IPS-18a (cell line): ENCODE data around the gene CDCP1.

Source experiments
- H3K27ac ChIP-seq: one replicate; pipeline ENCODE4 v1.5.1; 2013; ENCODE audit warnings: low read length
- H3K27me3 ChIP-seq: one replicate; pipeline ENCODE4 v1.6.1; 2013; ENCODE audit warnings: mild to moderate bottlenecking, low read length; ENCODE audit not compliant: control insufficient read depth, insufficient read depth
- H3K36me3 ChIP-seq: one replicate; pipeline ENCODE4 v1.6.1; 2013; ENCODE audit warnings: low read depth, low read length; ENCODE audit not compliant: control insufficient read depth
- H3K4me1 ChIP-seq: one replicate; pipeline ENCODE4 v1.6.1; 2013; ENCODE audit warnings: low read depth, low read length; ENCODE audit not compliant: control insufficient read depth
- H3K4me3 ChIP-seq: one replicate; pipeline ENCODE4 v1.5.1; 2013; ENCODE audit warnings: low read length
- H3K9ac ChIP-seq: one replicate; pipeline ENCODE4 v1.6.1; 2013; ENCODE audit warnings: mild to moderate bottlenecking, low read length, moderate library complexity
- H3K9me3 ChIP-seq: one replicate; pipeline ENCODE4 v1.6.1; 2013; ENCODE audit warnings: low read depth, low read length; ENCODE audit not compliant: control insufficient read depth

CDCP1 gene

DNA sequence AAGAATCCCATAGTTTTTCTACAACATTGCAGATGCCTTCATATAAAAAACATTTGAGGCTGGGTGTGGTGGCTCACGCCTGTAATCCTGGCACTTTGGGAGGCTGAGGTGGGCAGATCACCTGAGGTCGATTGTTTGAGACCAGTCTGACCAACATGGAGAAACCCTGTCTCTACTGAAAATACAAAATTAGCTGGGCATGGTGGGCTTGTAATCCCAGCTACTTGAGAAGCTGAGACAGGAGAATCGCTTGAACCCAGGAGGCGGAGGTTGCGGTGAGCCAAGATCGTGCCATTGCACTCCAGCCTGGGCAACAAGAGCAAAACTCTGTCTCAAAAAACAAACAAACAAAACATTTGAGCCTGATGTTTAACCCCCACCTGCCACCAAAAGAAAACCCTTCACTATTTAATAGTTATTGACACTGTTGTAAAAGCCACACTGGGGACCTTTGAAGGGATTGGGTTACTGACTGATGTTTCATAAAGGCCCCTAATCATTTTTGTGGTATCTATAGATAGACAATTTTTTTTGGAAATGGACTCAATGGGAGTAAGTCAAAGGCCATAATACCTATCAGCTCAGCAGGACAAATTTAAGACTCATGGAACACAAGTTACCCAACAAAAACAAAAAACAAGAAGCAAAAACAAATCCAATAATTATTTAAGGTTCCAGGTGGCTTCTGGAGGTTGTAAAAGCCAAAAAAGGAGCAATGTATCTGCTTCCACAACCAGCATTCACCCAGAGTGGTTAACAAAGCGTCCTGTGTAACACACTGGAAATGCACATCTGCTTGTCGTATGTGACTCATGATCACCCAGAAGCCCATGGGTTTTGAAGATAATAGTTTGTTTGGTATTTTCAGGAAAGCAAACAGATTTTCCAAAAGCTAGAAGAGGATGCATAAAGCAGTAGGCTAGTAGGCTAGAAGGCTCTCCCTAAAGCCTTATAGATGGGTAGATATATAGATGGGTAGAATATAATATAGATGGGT, 41.2 kb downstream of the CDCP1 start:
- H3K4me1 ChIP-seq: no peaks in the 10 kb centered on the region
- H3K36me3 ChIP-seq: no peaks in the 10 kb centered on the region
- H3K9me3 ChIP-seq: no peaks in the 10 kb centered on the region
- no peak overlapping the region for H3K9ac ChIP-seq
- no peaks in the 10 kb centered on the region for H3K27me3 ChIP-seq
- H3K4me3 ChIP-seq: no peak overlapping the region
- H3K27ac ChIP-seq: no peak overlapping the region

DNA sequence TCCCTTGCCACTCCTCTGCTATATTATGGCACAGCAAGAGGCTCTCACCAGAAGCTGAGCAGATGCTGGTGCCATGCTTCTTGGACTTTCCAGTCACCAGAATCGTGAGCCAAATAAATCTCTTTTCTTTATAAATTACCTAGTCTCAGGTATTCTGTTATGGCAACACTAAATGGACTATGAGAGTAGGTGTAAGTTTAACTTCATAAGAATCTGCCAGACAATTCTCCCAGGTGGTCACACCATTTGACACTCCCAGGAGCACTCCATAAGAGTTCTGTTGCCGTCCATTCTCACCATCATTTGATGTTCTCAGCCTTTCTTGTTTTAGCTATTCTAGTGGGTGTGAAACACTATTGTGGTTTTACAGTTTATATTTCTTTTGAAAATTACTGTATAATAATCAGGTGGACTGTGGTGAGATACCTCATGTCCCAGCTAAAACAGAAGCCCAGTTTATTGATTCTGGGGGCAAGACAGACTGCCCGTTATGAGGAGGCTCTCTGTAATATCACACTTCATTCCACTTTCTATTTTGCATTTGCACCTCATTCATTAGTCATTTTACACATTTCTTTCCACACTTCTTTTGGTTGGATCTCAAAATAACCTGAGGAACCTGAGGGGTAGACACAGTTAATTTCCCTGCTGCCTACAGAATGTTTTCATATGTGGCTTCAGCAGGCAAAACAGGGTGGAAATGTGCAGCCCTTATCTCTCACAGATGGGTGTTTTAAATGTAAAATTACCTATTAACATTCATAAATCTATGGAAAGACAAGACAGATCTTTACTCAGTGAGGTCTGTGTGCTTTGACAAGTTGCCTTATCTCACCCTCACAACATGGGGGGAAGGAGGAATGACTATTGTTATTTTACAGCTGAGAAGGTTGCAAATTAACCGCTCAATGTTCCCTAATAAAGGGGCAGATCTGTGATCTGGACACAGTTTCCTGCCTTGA, 42.1 kb downstream of the CDCP1 start:
- no peaks in the 10 kb centered on the region for H3K9me3 ChIP-seq
- H3K27ac ChIP-seq: no peak overlapping the region
- H3K27me3 ChIP-seq: no peaks in the 10 kb centered on the region
- no peak overlapping the region for H3K4me3 ChIP-seq
- H3K9ac ChIP-seq: no peak overlapping the region
- H3K4me1 ChIP-seq: no peaks in the 10 kb centered on the region
- H3K36me3 ChIP-seq: no peaks in the 10 kb centered on the region

DNA sequence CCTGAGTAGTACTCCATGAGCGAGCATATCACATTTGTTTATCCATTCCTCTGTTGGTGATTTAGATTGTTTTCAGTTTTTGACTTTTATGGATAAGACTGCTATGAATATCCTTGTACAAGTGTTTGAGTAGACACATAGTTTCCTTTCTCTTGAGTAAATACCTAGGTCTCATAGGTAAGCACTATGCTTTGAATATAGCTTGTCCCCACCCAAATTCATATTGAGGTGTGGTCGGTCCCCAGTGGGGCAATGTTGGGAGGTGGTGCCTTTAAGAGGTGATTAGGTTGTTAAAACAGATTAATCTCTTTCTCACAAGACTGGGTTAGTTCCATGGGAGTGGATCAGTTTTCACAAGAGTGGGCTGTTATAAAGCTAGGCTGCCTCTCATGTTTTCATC, 42.8 kb downstream of the CDCP1 start:
- Histone ChIP-seq H3K27me3 (no peaks in the 10 kb centered on the region), H3K36me3 (no peaks in the 10 kb centered on the region), H3K9me3 (no peaks in the 10 kb centered on the region), H3K4me1 (no peaks in the 10 kb centered on the region), H3K4me3 (no peak overlapping the region), H3K27ac (no peak overlapping the region), H3K9ac (no peak overlapping the region)

DNA sequence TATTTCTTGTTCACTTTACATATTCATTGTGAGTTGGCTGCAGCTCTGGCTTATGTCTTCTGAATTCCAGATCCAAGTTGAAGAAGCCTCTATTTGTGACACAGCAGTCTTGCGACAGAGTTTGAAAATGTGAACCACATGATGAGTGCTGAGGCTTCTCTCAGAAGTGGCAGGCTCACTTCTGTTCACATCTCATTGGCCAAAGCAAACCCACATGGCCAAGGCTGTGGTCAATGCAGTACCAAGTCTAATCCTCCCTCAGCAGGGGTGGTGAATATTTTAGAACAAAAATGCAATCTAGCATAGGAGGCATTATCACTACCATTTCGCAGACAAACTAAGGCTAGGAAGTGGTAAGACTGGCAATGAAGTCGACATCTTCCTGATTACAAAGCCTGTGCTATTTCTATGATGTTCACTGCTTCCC, 45.2 kb downstream of the CDCP1 start:
- no peaks in the 10 kb centered on the region for H3K4me1 ChIP-seq
- no peak overlapping the region for H3K27ac ChIP-seq
- no peaks in the 10 kb centered on the region for H3K9me3 ChIP-seq
- no peak overlapping the region for H3K9ac ChIP-seq
- no peaks in the 10 kb centered on the region for H3K36me3 ChIP-seq
- H3K4me3 ChIP-seq: no peak overlapping the region
- no peaks in the 10 kb centered on the region for H3K27me3 ChIP-seq

DNA sequence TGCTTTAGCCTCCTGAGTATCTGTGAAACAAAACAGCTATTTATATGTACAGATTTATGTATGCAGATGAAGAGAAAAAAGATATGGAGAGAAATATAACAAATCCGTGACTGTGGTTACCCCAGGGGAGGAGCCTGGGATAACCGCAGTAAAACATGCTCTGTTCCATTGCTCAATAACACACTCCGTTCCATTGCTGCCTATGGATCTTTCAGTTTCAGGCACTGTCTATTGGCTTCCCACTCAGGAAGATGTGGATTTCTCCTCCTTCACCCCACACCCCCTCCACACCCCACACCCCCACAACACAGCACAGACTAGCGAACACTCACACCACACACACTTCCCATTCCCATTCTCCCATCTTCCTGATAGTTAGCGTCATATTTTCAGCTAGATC, 47.9 kb downstream of the CDCP1 start:
- H3K27me3 ChIP-seq: no peaks in the 10 kb centered on the region
- no peak overlapping the region for H3K9ac ChIP-seq
- H3K9me3 ChIP-seq: no peaks in the 10 kb centered on the region
- peaks cover 3% of the 10 kb centered on the region for H3K36me3 ChIP-seq
- no peak overlapping the region for H3K4me3 ChIP-seq
- H3K27ac ChIP-seq: no peak overlapping the region
- no peaks in the 10 kb centered on the region for H3K4me1 ChIP-seq

DNA sequence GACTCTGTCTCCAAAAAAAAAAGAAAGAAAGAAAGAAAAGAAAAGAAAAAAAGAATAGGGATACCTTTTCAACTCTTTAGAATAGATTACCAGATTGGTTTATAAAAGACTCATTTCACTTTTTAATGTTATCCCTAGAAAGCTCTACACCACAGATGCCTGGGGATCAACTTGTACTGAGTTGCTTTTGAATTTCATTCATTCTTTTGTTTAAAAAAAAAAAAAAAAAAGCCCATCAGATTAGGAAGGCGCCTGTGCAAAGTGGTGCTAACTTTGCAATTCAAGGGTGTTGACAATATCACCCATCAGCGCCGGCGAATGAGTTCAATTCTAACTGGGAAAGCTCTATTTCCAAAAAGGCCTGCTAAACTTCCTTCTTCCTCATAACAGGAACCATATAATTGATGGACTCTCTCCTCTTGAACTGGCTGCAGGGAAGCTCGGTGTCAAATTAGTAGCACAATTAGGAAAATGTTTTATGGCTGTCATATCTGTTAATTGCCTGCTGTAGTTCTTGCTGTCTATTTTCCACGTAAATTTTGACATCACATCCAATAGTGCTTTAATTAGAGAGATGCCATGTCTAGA, 48.8 kb downstream of the CDCP1 start:
- Histone ChIP-seq H3K36me3 (peaks cover 3% of the 10 kb centered on the region), H3K4me1 (no peaks in the 10 kb centered on the region)

DNA sequence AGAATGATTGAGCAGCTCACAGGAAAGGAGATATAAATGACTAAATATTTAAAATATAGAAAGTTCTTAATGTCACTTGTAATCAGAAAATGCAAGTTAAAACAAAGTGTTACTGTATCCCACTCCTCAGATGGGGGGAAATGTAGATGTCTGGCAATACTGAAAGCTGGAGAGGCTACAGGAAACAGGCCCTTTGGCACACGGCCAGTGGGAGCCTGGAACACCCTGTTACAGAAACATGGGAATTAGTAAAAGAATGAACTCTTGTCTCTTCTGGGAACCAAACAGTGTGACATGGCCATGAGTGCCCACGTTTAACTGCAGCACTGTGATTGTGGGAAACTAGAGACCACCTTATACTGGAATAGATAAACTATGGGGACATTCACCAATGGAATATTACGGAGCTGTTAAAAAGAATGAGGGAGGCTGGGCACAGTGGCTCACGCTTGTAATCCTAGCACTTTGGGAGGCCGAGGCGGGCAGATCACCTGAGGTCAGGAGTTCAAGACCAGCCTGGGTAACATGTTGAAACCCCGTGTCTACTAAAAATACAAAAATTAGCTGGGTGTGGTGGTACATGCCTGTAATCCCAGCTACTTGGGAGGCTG, 50.2 kb downstream of the CDCP1 start:
- no peaks in the 10 kb centered on the region for H3K4me1 ChIP-seq
- H3K36me3 ChIP-seq: peaks cover 6% of the 10 kb centered on the region
- no peaks in the 10 kb centered on the region for H3K9me3 ChIP-seq
- H3K27ac ChIP-seq: no peak overlapping the region
- no peak overlapping the region for H3K4me3 ChIP-seq
- H3K9ac ChIP-seq: no peak overlapping the region
- H3K27me3 ChIP-seq: no peaks in the 10 kb centered on the region

More for the DNA sequence above, 48.8 kb downstream of the CDCP1 start:
- Histone ChIP-seq H3K9ac (no peak overlapping the region), H3K4me3 (no peak overlapping the region), H3K27me3 (no peaks in the 10 kb centered on the region), H3K9me3 (no peaks in the 10 kb centered on the region), H3K27ac (no peak overlapping the region)

DNA sequence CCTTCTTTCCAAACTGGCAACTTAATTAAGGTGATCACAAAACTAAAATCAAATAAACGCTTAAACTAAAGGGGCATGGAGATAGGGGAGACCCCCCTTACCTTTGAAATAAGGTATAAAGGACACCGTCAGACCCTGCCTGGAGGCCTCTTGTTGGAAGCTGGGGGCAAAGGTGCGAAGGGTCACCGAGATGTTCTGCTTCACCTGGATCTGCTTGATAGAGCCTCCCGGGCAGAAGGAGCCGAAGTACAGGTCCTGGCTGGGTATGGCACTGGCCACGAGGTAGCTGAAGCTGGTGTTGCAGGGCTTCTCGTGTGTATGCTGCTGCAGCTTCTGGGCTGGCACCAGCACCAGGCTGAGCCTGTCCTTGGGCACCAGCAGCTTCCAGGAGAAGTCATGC, 53.0 kb downstream of the CDCP1 start:
- no peaks in the 10 kb centered on the region for H3K9me3 ChIP-seq
- no peaks in the 10 kb centered on the region for H3K27me3 ChIP-seq
- H3K4me1 ChIP-seq: no peaks in the 10 kb centered on the region
- no peak overlapping the region for H3K27ac ChIP-seq
- peaks cover 10% of the 10 kb centered on the region for H3K36me3 ChIP-seq
- no peak overlapping the region for H3K9ac ChIP-seq
- no peak overlapping the region for H3K4me3 ChIP-seq

DNA sequence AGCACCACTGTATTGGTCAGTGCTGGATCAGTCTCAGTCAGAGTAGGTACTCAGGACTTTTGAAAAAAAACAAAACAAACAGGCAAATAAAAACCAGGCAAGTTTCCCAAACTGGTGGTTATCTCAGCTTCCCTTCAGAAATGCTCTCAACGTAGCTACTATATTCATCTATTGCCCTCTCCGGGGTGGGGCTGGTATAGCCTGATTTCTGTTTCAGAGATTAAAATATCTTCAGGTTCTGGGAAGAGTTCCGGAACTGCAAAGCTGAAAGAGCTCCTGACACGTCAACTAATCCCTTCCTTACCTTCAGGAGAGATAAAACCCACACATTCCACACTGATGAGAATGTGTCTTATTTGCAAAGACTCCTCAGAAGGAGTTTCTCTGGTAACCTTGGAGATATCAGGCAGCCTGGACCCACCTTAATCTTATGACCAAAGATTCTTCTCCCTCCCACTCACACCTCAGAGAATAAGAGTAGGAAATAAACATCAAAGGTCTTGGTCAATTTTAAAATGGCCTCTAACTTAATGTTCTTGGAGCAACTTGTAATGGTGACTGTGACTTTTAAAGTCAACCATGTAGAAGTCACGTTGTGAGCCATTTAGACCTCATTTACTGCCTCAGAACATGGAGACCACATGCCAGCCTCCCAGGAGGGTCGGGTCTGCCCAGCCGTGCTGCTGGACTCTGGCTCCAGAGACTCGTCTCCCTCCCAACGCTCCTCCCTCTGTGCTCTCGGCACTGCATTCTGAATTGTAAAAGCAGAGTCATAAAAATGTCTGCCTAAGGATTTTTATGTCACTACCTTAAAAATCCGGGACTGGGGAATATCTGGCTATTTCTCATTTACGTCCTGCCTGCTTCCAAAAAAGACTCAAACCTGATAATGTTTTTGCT, 53.8 kb downstream of the CDCP1 start:
- H3K9me3 ChIP-seq: no peaks in the 10 kb centered on the region
- no peak overlapping the region for H3K9ac ChIP-seq
- no peak overlapping the region for H3K27ac ChIP-seq
- H3K4me3 ChIP-seq: no peak overlapping the region
- no peaks in the 10 kb centered on the region for H3K4me1 ChIP-seq
- no peaks in the 10 kb centered on the region for H3K27me3 ChIP-seq
- H3K36me3 ChIP-seq: peaks cover 10% of the 10 kb centered on the region

DNA sequence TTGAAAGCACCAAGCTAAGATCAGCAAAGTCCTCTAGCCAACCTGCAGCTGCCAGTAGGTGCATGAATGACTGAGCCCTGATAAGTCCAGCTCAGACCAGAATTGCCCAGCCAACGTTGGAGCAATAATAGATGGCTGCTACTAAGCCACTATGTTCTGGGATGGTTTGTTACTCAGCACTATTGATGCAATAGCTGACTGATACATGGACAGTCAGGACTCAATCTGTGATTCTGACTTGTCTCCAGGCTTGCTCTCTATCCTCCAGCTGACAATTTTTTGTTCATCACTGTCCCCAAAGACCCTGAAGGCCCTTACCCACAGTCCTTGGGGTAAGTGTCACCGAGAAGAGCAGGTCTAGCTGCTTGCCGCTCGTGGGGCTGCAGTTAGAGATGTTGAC, 55.3 kb downstream of the CDCP1 start:
- no peaks in the 10 kb centered on the region for H3K4me1 ChIP-seq
- peaks cover 10% of the 10 kb centered on the region for H3K36me3 ChIP-seq
- H3K9me3 ChIP-seq: no peaks in the 10 kb centered on the region
- H3K27ac ChIP-seq: no peak overlapping the region
- no peaks in the 10 kb centered on the region for H3K27me3 ChIP-seq
- H3K9ac ChIP-seq: no peak overlapping the region
- no peak overlapping the region for H3K4me3 ChIP-seq
